NCI-H187 (cell line): ENCODE data around the gene DMWD.
"Not testable (repeated sequence)": the region's sequence is repeated elsewhere in the genome, so short reads cannot be mapped to it uniquely, and the experiment has no call there.

Source experiments
- DNase-seq, 2 experiments: peaks; one replicate each; lab custom pipeline; 2025; lab: John Stamatoyannopoulos, UW

The DMWD gene

GRCh38 chr19:45769821-45770191 is 22.8 kb downstream of the DMWD start:
- DNase-seq: peak in 1 of 2 experiments; percentile 61

- peak; percentile 96 to 98 for DNase-seq
Observed at GRCh38 chr19:45768984-45769782, 23.5 kb downstream of the DMWD start, which contains the start of gene SIX5. SIX5 (minus strand) TSS chr19:45769252; CDS start chr19:45768844, 408 bp downstream.

- DNase-seq: no peak
Observed at GRCh38 chr19:45768655-45768983, 24.0 kb downstream of the DMWD start.

- peak in 1 of 2 experiments; percentile 17 for DNase-seq
Observed at GRCh38 chr19:45767881-45768654, 24.6 kb downstream of the DMWD start.

- DNase-seq: peak; percentile 31 to 39
Observed at GRCh38 chr19:45767410-45767880, 25.2 kb downstream of the DMWD start.

- DNase-seq: no peak
Observed at GRCh38 chr19:45766869-45767346, 25.7 kb downstream of the DMWD start.

- no peak for DNase-seq
Observed at GRCh38 chr19:45766296-45766868, 26.3 kb downstream of the DMWD start.

GRCh38 chr19:45765702-45766295 is 26.8 kb downstream of the DMWD start:
- DNase-seq: no peak

- no peak for DNase-seq
Observed at GRCh38 chr19:45764945-45765701, 27.5 kb downstream of the DMWD start.

- no peak for DNase-seq
Observed at GRCh38 chr19:45764475-45764874, 28.2 kb downstream of the DMWD start.

GRCh38 chr19:45763691-45764294 is 28.9 kb downstream of the DMWD start:
- no peak for DNase-seq

GRCh38 chr19:45762870-45763631 is 29.6 kb downstream of the DMWD start:
- no peak for DNase-seq

GRCh38 chr19:45761714-45762113 is 30.9 kb downstream of the DMWD start:
- no peak for DNase-seq

GRCh38 chr19:45758921-45759320 is 33.7 kb downstream of the DMWD start:
- DNase-seq: no peak

GRCh38 chr19:45757695-45758094 is 35.0 kb downstream of the DMWD start:
- DNase-seq: no peak

GRCh38 chr19:45754323-45754722 is 38.3 kb downstream of the DMWD start:
- no peak for DNase-seq

- DNase-seq: no peak
Observed at GRCh38 chr19:45753548-45753947, 39.1 kb downstream of the DMWD start.

- DNase-seq: no peak
Observed at GRCh38 chr19:45752639-45753038, 40.0 kb downstream of the DMWD start.

- not testable (repeated sequence) for DNase-seq
Observed at GRCh38 chr19:45751483-45751882, 41.2 kb downstream of the DMWD start.

- DNase-seq: no peak
Observed at GRCh38 chr19:45747513-45747912, 45.1 kb downstream of the DMWD start.
